K562 (cell line): Measurements from ENCODE around the gene CHAC1. TPM values are rescaled to one million over a fixed set of nuclear protein-coding genes. Genes with fewer than 3 reads are reported as not detected.

Source experiments
- ERF ChIP-seq: fragments of 450-650 bp; formaldehyde crosslinking; IDR thresholded peaks from 2 replicates; pipeline ENCODE4 v1.4.0; 2020; ENCODE audit warnings: mild to moderate bottlenecking, mixed read lengths
- SMARCB1 ChIP-seq: IDR thresholded peaks from 2 replicates; pipeline ENCODE4 v1.6.1; 2011; ENCODE audit warnings: improper control_type of control experiment, low read depth; ENCODE audit not compliant: insufficient read length
- SMC3 ChIP-seq: conservative IDR thresholded peaks from 2 replicates; pipeline ENCODE4 v1.6.1; 2011; ENCODE audit warnings: low read depth, low read length, improper control_type of control experiment; ENCODE audit not compliant: insufficient read depth
- TAL1 ChIP-seq: fragments of 450-650 bp; IDR thresholded peaks from 2 replicates; pipeline ENCODE4 v1.6.1; 2016; ENCODE audit warnings: mild to moderate bottlenecking
- TEAD1 ChIP-seq, 2 experiments: fragments of 450-650 bp in 1 of 2; sonication (generic) in 1 of 2; formaldehyde crosslinking; IDR thresholded peaks; 2 replicates each; pipeline versions ENCODE4 v1.4.0 to v1.8.0; 2020 to 2022; ENCODE audit warnings: mild to moderate bottlenecking in 2 of 2, missing genetic modification reagents in 1 of 2
- XRCC5 ChIP-seq: fragments of 200-400 bp; formaldehyde crosslinking; IDR thresholded peaks from 2 replicates; pipeline ENCODE4 v1.6.1; 2017; ENCODE audit warnings: low read depth, mild to moderate bottlenecking, low read length
- ZNF644 ChIP-seq: fragments of 200-800 bp; sonication (Bioruptor generic); IDR thresholded peaks from 2 replicates; pipeline ENCODE4 v1.6.1; 2016; ENCODE audit warnings: low read depth, missing genetic modification characterization, missing compliant biosample characterization
- polyA plus RNA-seq, 8 experiments: library from polyadenylated mRNA; depleted of rRNA in 4 of 8; stranded (reverse) in 5 of 8; unstranded in 3 of 8; fragments of >200 nt; fragmentation: Nextera tagmentation in 2 of 8; fragmentation: Illumina TruSeq in 1 of 8; extraction: Ambion mirVana in 2 of 8; extraction: Trizol in 1 of 8; gene quantifications; 2 replicates each; pipeline versions ENCODE4 v1.2.1 to v1.2.3, GENCODE V29; 2011 to 2014; ENCODE audit warnings: inconsistent platforms in 1 of 8, missing spikeins in 1 of 8
- total RNA-seq, 7 experiments: library from RNA; depleted of rRNA in 6 of 7; stranded (reverse); fragments of >200 nt in 6 of 7; fragmentation: Illumina TruSeq in 2 of 7; extraction: Trizol in 2 of 7; gene quantifications; 2 replicates each; pipeline versions ENCODE4 v1.2.1 to v1.2.3, GENCODE V29; 2011 to 2021; ENCODE audit warnings: low replicate concordance in 1 of 7
- TF ChIP-seq, protein P1 (sequence below), 2 experiments: fragments of 450-650 bp in 1 of 2; sonication (generic) in 1 of 2; formaldehyde crosslinking in 1 of 2; IDR thresholded peaks; 2 replicates each; pipeline versions ENCODE4 v1.7.1 to v1.9.0; 2016 to 2022; ENCODE audit warnings: inconsistent platforms in 1 of 2, mild to moderate bottlenecking in 1 of 2, missing genetic modification reagents in 1 of 2

The CHAC1 gene
- total and polyA plus RNA-seq, 9 of the 15 experiments (the other 6 are each of a cell fraction or from before 2014, with no cell fraction given): 0.47 to 39.0 (median 7.5) TPM

GRCh38 chr15:40930430-40931299 lies 22.6 kb upstream of the CHAC1 start (continued):
- TF ChIP-seq, protein P1, sequence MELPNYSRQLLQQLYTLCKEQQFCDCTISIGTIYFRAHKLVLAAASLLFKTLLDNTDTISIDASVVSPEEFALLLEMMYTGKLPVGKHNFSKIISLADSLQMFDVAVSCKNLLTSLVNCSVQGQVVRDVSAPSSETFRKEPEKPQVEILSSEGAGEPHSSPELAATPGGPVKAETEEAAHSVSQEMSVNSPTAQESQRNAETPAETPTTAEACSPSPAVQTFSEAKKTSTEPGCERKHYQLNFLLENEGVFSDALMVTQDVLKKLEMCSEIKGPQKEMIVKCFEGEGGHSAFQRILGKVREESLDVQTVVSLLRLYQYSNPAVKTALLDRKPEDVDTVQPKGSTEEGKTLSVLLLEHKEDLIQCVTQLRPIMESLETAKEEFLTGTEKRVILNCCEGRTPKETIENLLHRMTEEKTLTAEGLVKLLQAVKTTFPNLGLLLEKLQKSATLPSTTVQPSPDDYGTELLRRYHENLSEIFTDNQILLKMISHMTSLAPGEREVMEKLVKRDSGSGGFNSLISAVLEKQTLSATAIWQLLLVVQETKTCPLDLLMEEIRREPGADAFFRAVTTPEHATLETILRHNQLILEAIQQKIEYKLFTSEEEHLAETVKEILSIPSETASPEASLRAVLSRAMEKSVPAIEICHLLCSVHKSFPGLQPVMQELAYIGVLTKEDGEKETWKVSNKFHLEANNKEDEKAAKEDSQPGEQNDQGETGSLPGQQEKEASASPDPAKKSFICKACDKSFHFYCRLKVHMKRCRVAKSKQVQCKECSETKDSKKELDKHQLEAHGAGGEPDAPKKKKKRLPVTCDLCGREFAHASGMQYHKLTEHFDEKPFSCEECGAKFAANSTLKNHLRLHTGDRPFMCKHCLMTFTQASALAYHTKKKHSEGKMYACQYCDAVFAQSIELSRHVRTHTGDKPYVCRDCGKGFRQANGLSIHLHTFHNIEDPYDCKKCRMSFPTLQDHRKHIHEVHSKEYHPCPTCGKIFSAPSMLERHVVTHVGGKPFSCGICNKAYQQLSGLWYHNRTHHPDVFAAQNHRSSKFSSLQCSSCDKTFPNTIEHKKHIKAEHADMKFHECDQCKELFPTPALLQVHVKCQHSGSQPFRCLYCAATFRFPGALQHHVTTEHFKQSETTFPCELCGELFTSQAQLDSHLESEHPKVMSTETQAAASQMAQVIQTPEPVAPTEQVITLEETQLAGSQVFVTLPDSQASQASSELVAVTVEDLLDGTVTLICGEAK (IDR thresholded peaks at IDR 0.05): peak; percentile 53; the same call in 1 of the 2 replicates
- TF ChIP-seq, protein P1 (CRISPR knock-in tag; IDR thresholded peaks at IDR 0.05): no peak
- TF ChIP-seq TEAD1 (CRISPR knock-in tag; IDR thresholded peaks at IDR 0.05): peak in 1 of 2 experiments; percentile 81; a peak in 1 of 4 replicates
- no peak for TF ChIP-seq ZNF644
- no peak for TF ChIP-seq TAL1
- no peak for TF ChIP-seq SMARCB1
- no peak for TF ChIP-seq ERF
- peak; percentile 27; the same call in 1 of the 2 replicates for TF ChIP-seq SMC3
- TF ChIP-seq XRCC5: peak; percentile 64; the same call in 1 of the 2 replicates
